Activated B cell treated with CpG ODN at 0.5 μM for 24 hours (primary cell): Measurements from ENCODE around the gene ATP5ME. TPM values are rescaled to one million over a fixed set of nuclear protein-coding genes. Genes with fewer than 3 reads are reported as not detected.
A peak's percentile ranks its signal among the peaks of the same experiment; 100 is the strongest.

ENCODE experiments used
- ATAC-seq: fragments of 200-7000 bp; cut with Tn5 transposase; one replicate; pipeline ENCODE4 v1.10.0; 2021; ENCODE audit warnings: low read depth, mild to moderate bottlenecking, moderate library complexity
- CTCF ChIA-PET: fragments of 350-600 bp; sonication (Branson Sonifier 250); formaldehyde crosslinking; loops from one replicate; lab custom pipeline; 2021; ENCODE audit warnings: antibody characterized with exemption; lab: Charles Lee
- POLR2A ChIA-PET: fragments of 350-600 bp; sonication (Branson Sonifier 250); formaldehyde crosslinking; loops from one replicate; lab custom pipeline; 2021; ENCODE audit warnings: antibody characterized with exemption; lab: Charles Lee
- DNase-seq: peaks from one replicate; pipeline ENCODE4 v3.0.0; 2022
- H3K27ac Mint-ChIP-seq: one replicate; pipeline ENCODE4 v1.8.0; 2020; ENCODE audit warnings: mixed read lengths
- H3K27me3 Mint-ChIP-seq: one replicate; pipeline ENCODE4 v1.8.0; 2021; ENCODE audit warnings: mixed read lengths
- H3K36me3 Mint-ChIP-seq: one replicate; pipeline ENCODE4 v1.8.0; 2021; ENCODE audit warnings: low read depth, mixed read lengths
- H3K4me1 Mint-ChIP-seq: one replicate; pipeline ENCODE4 v1.8.0; 2021; ENCODE audit warnings: mixed read lengths
- H3K4me3 Mint-ChIP-seq: one replicate; pipeline ENCODE4 v1.8.0; 2020; ENCODE audit warnings: mild to moderate bottlenecking, mixed read lengths
- H3K9me3 Mint-ChIP-seq: one replicate; pipeline ENCODE4 v1.8.0; 2020; ENCODE audit warnings: mixed read lengths
- intact Hi-C: fragments of 100-400 bp; cut with micrococcal nuclease; formaldehyde crosslinking; loops from one replicate; pipeline ENCODE4 v1.15.1; 2024
- total RNA-seq: library from RNA; stranded (reverse); gene quantifications from 2 replicates; pipeline ENCODE4 v1.2.3, GENCODE V29; 2022
- TF ChIP-seq, protein P1 (sequence below): fragments of 200-600 bp; IDR thresholded peaks from one replicate; pipeline ENCODE4 v1.8.0; 2022; ENCODE audit warnings: antibody characterized with exemption, mild to moderate bottlenecking

ATP5ME gene
- total RNA-seq, 1 donor from 2014 or later: 152 TPM

DNA sequence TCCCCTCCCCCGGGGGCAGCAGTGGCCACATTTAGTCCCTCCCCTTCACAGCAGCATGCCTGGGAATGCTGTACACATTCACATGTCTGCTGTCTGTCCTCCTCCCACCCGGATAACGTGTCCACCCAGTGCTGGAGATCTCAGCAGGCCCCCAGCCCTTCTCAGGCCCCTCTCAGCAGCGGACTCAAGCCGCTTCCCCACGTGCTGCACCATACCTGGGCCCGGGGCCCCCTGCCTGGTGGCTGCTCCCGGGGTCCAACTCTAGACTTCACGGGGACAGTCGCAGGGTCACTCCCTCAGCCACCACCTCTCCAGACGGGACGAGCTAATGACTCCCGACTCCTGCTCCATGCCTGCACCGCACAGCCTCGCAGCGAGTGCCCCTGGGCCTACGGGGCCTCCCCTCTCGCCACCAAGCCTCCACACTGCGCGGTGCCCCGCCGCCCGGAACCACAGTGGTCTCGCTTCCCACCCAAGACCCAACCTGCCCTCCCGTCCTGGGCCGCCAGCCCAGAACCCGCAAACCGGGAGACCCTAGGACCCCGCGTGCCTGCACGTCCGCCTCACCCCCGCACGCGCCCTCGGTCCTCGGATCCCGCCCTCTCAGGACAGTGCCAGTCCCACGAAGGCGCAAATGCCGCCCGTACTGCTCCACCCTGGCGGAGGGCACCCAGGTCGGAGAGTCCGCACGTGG lies 30.3 kb upstream of the ATP5ME start:
- ChIA-PET POLR2A (no interaction called here), CTCF (no interaction called here)
- Mint-ChIP-seq H3K9me3 (no peaks in the 10 kb centered on the region), H3K36me3 (peaks cover 5% of the 10 kb centered on the region), H3K27me3 (no peaks in the 10 kb centered on the region), H3K27ac (no peak overlapping the region), H3K4me3 (peak overlapping the region; percentile 15), H3K4me1 (peaks cover 36% of the 10 kb centered on the region)
- TF ChIP-seq, protein P1, sequence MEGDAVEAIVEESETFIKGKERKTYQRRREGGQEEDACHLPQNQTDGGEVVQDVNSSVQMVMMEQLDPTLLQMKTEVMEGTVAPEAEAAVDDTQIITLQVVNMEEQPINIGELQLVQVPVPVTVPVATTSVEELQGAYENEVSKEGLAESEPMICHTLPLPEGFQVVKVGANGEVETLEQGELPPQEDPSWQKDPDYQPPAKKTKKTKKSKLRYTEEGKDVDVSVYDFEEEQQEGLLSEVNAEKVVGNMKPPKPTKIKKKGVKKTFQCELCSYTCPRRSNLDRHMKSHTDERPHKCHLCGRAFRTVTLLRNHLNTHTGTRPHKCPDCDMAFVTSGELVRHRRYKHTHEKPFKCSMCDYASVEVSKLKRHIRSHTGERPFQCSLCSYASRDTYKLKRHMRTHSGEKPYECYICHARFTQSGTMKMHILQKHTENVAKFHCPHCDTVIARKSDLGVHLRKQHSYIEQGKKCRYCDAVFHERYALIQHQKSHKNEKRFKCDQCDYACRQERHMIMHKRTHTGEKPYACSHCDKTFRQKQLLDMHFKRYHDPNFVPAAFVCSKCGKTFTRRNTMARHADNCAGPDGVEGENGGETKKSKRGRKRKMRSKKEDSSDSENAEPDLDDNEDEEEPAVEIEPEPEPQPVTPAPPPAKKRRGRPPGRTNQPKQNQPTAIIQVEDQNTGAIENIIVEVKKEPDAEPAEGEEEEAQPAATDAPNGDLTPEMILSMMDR: no peak
- no peak for ATAC-seq
- no peak for DNase-seq
- intact Hi-C loops: no loop called here

DNA sequence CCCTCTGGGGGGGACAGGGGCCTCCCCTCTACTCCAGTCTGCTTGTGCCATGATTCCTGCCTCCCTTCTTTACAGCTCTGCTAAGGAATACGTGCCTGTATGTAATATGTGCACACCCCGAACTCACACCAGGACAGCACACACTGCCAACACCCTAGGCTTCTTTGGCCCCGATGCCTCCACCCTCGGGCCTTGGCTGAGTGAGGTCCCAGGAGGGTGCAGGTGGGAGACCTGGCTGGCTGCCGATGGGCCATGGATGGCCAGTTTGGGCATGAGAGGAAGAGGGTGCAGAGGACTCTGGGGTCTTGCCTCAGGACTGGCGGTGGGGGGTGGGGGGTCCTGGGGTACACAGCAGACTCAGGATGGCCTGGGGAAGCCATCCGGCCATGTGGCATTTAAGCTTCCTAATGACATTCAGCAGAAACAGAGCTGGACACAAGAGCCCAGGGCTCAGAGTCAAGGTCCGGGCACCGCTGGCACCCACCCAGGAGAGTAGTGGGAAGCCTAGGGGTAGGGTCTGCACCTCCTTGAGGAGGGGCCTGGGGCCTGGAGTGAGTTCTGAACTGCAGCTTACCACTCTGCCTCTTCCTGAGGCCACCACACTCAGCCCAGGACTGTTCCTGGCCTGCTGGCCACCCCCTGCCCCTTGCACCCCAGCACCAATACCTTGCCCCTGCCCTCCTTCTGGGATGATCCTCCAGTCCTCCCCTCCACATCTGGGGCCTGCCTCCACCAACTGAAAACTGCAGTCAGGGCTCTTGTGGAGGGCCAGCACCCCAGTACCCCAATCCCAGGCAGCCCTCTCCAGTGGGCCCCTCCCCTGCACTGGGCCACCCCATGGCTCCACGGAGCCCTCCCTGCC lies 29.5 kb upstream of the ATP5ME start:
- DNase-seq: no peak
- intact Hi-C loops: no loop called here
- no peak overlapping the region for H3K4me3 Mint-ChIP-seq
- TF ChIP-seq, protein P1: no peak
- no peaks in the 10 kb centered on the region for H3K9me3 Mint-ChIP-seq
- peaks cover under 1% of the 10 kb centered on the region for H3K36me3 Mint-ChIP-seq
- no peaks in the 10 kb centered on the region for H3K27me3 Mint-ChIP-seq
- no peak overlapping the region for H3K27ac Mint-ChIP-seq
- no peak for ATAC-seq
- ChIA-PET CTCF (no interaction called here), POLR2A (interaction anchor here (0.7 kb wide), 1 partner anchor 27 kb away, joined by 9 read pairs; no protein-coding TSS in a partner anchor)
- H3K4me1 Mint-ChIP-seq: peaks cover 36% of the 10 kb centered on the region

DNA sequence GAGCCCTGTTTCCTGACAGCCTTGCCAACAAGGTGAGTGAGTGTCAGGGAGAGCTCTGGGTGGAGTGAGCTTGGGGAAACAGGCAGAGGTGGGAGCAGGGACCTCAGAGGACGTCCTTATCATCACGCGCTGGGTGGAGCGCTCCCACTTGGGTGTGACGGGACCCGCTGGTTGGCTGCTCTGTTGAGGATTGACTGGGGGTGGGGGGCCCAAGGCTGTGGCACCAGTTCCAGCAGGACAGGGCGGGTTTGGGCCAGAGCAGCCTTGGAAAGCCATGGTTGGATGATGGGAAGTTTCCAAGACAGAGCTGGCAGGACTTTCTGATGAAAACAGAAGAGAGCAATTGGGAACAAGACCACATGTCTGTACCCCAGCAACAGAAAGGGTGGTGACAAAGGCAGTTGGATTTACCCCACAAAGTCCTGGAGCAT lies 28.6 kb upstream of the ATP5ME start:
- Mint-ChIP-seq H3K36me3 (no peaks in the 10 kb centered on the region), H3K4me3 (no peak overlapping the region), H3K27ac (no peak overlapping the region), H3K9me3 (no peaks in the 10 kb centered on the region), H3K4me1 (peaks cover 34% of the 10 kb centered on the region), H3K27me3 (no peaks in the 10 kb centered on the region)
- intact Hi-C loops: no loop called here
- ATAC-seq: no peak
- DNase-seq: no peak
- TF ChIP-seq, protein P1: no peak
- POLR2A ChIA-PET: interaction anchor here (0.7 kb wide), 1 partner anchor 26 kb away, joined by 9 read pairs; no protein-coding TSS in a partner anchor
- CTCF ChIA-PET: no interaction called here

DNA sequence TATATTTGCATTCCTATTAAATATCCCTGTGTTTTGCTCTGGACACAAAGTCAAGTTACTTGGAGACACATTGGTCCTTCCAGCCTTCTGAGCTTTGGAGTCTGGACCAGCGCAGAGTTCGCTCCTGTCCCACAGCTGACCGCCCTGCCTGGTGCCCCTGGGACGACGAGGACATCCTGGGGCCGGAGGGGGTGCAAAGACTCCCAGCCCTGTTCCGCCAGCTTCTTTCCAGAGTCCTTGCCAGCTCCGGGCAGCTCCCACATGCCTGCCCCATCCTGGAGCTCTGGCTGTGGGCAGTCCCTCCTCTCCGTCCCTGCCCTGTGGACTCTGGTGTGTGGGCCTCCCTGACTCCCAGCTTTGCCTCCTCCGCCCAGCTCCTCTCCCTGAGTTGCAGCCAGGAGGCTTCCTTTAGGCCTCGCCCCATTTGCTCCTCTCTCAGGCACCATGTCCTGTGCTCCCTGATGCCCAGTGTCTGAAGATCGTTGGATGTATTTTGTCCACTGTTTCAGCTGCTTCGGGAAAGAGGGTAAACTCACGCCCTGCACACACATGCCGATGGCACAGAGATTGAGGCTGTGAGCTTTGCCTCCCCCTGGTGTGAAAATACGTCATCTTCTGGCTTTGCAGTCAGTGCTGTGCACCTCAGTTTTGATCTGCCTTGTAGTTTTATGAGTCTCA lies 26.6 kb upstream of the ATP5ME start:
- POLR2A ChIA-PET: interaction anchor here (0.6 to 4.0 kb wide), 3 partner anchors 22 to 1214 kb away, joined by 4 to 48 read pairs (median 6); partner anchors contain the start of genes ATP5ME and MYL5
- no peak for DNase-seq
- no peaks in the 10 kb centered on the region for H3K36me3 Mint-ChIP-seq
- no peak for ATAC-seq
- CTCF ChIA-PET: interaction anchor here (0.8 to 1.2 kb wide), 2 partner anchors 17 to 27 kb away, joined by 3 read pairs; partner anchors contain the start of genes ATP5ME and MYL5
- intact Hi-C loops: no loop called here
- H3K4me3 Mint-ChIP-seq: no peak overlapping the region
- no peaks in the 10 kb centered on the region for H3K27me3 Mint-ChIP-seq
- TF ChIP-seq, protein P1: no peak
- H3K27ac Mint-ChIP-seq: peak overlapping the region; percentile 76
- peaks cover 31% of the 10 kb centered on the region for H3K4me1 Mint-ChIP-seq
- no peaks in the 10 kb centered on the region for H3K9me3 Mint-ChIP-seq
